A673 (cell line): ENCODE measurements around the gene FRMD4A. TPM values are rescaled to one million over a fixed set of nuclear protein-coding genes. Genes with fewer than 3 reads are reported as not detected.

Experiments used
- BruUV-seq: library from RNA; stranded (reverse); fragments of 400-500 nt; replicated peaks from 2 replicates; lab custom pipeline; 2021; lab: Mats Ljungman, UMichigan
- CTCF ChIA-PET: fragments of 300-600 bp; sonication (Branson Sonifier 250); formaldehyde crosslinking; loops from one replicate; lab custom pipeline; 2022; ENCODE audit warnings: antibody characterized with exemption; lab: Charles Lee
- POLR2A ChIA-PET: fragments of 300-600 bp; sonication (Branson Sonifier 250); formaldehyde crosslinking; loops from one replicate; lab custom pipeline; 2022; ENCODE audit warnings: antibody characterized with exemption; ENCODE audit not compliant: low non-redundant PET; lab: Charles Lee
- DNase-seq: peaks from one replicate; pipeline ENCODE4 v3.0.0-alpha.2; 2015; ENCODE audit warnings: low spot score
- H3K27ac ChIP-seq: fragments of 200-600 bp; sonication (generic); 2 replicates; pipeline ENCODE4 v1.5.1; 2016; ENCODE audit warnings: mixed run types, low read depth, mild to moderate bottlenecking, mixed read lengths, antibody characterized with exemption, low read length; ENCODE audit not compliant: poor library complexity, severe bottlenecking
- H3K27me3 ChIP-seq: fragments of 200-600 bp; sonication (generic); replicated peaks from 2 replicates; pipeline ENCODE4 v1.6.1; 2017; ENCODE audit warnings: mixed run types, low read depth, mild to moderate bottlenecking, mixed read lengths, antibody characterized with exemption, low read length; ENCODE audit not compliant: insufficient read depth, poor library complexity
- H3K36me3 ChIP-seq: fragments of 200-600 bp; sonication (generic); 2 replicates; pipeline ENCODE4 v1.6.1; 2016; ENCODE audit warnings: mixed run types, mild to moderate bottlenecking, mixed read lengths, antibody characterized with exemption, low read length; ENCODE audit not compliant: insufficient read depth, poor library complexity, severe bottlenecking
- H3K4me1 ChIP-seq: fragments of 200-600 bp; sonication (generic); 2 replicates; pipeline ENCODE4 v1.6.1; 2017; ENCODE audit warnings: mixed run types, mild to moderate bottlenecking, mixed read lengths, antibody characterized with exemption, low read length; ENCODE audit not compliant: insufficient read depth, poor library complexity, severe bottlenecking
- H3K4me3 ChIP-seq: fragments of 200-600 bp; sonication (generic); 2 replicates; pipeline ENCODE4 v1.5.1; 2016; ENCODE audit warnings: low read depth, mixed run types, mild to moderate bottlenecking, mixed read lengths, low read length; ENCODE audit not compliant: poor library complexity, severe bottlenecking
- H3K9me3 ChIP-seq: fragments of 200-600 bp; sonication (generic); 2 replicates; pipeline ENCODE4 v1.6.1; 2016; ENCODE audit warnings: mixed run types, low read depth, mild to moderate bottlenecking, mixed read lengths, antibody characterized with exemption, low read length; ENCODE audit not compliant: poor library complexity, severe bottlenecking
- EZH2 ChIP-seq: fragments of 200-600 bp; sonication (generic); IDR thresholded peaks from 2 replicates; pipeline ENCODE4 v1.6.1; 2017; ENCODE audit warnings: borderline replicate concordance, low read depth, mild to moderate bottlenecking, mixed read lengths, antibody characterized with exemption, low read length; ENCODE audit not compliant: poor library complexity, severe bottlenecking
- intact Hi-C: fragments of 100-400 bp; cut with micrococcal nuclease; formaldehyde crosslinking; loops from one replicate; pipeline ENCODE4 v1.10.0; 2022; ENCODE audit not compliant: unreplicated experiment
- total RNA-seq: library from RNA; stranded (reverse); gene quantifications from 2 replicates; pipeline ENCODE4 v1.2.3, GENCODE V29; 2021
- TF ChIP-seq, protein P1 (sequence below): fragments of 300-800, 200-600 bp; sonication (generic); conservative IDR thresholded peaks from 2 replicates; pipeline ENCODE4 v1.5.1; 2017; ENCODE audit warnings: low read depth, mild to moderate bottlenecking, antibody characterized with exemption, low read length, moderate library complexity, mixed read lengths

The FRMD4A gene
- total RNA-seq, 1 experiment from 2014 or later: 26.3 TPM

DNA sequence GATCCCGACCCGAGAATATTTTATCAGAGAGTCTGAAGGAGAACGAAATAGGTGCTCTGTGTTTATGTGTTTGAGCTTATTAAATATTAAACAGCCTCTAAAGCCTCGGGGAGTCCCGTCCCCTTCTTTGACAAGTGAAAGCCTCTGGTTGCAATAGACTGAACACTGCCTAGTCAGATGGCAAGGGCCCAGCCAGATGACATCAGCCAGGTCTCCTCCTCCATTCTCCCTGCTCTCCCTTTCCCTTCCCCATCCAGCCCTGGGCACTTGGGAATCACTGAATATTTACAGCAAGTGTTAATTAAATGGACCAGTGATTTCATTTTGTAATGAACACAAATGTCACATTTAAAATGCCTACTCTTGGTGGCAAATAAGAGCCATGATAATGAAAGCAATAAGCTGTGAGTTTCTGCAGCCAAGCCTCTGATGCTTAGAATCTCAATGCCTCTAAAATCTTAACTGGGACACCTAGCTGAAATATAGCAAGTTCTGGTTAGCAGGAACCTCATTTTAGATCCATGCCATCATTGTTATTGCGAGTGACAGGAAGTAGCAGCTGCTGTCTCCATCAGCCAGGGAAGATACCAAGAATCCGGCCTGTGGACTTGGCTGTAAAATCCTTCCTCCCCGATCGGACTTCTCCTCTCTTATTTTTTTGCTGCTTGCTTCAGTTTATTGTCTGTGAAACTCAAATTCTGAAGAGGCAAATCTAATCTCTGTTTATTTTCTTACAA is 541.8 kb downstream of the FRMD4A start:
- ChIA-PET POLR2A (interaction anchor here (0.7 kb wide), 1 partner anchor 385 kb away, joined by 3 read pairs; no protein-coding TSS in a partner anchor), CTCF (no interaction called here)
- H3K4me1 ChIP-seq: peaks cover 7% of the 10 kb centered on the region
- H3K27me3 ChIP-seq: no peaks in the 10 kb centered on the region
- no peak overlapping the region for H3K4me3 ChIP-seq
- DNase-seq: no peak
- intact Hi-C loops: loop anchor here (5.0 kb wide), 3 partner anchors 303 to 688 kb away; no protein-coding TSS in a partner anchor
- TF ChIP-seq EZH2: no peak
- TF ChIP-seq, protein P1, sequence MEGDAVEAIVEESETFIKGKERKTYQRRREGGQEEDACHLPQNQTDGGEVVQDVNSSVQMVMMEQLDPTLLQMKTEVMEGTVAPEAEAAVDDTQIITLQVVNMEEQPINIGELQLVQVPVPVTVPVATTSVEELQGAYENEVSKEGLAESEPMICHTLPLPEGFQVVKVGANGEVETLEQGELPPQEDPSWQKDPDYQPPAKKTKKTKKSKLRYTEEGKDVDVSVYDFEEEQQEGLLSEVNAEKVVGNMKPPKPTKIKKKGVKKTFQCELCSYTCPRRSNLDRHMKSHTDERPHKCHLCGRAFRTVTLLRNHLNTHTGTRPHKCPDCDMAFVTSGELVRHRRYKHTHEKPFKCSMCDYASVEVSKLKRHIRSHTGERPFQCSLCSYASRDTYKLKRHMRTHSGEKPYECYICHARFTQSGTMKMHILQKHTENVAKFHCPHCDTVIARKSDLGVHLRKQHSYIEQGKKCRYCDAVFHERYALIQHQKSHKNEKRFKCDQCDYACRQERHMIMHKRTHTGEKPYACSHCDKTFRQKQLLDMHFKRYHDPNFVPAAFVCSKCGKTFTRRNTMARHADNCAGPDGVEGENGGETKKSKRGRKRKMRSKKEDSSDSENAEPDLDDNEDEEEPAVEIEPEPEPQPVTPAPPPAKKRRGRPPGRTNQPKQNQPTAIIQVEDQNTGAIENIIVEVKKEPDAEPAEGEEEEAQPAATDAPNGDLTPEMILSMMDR: no peak
- H3K36me3 ChIP-seq: no peaks in the 10 kb centered on the region
- no peaks in the 10 kb centered on the region for H3K9me3 ChIP-seq
- H3K27ac ChIP-seq: no peak overlapping the region
- BruUV-seq: no TSS peak

DNA sequence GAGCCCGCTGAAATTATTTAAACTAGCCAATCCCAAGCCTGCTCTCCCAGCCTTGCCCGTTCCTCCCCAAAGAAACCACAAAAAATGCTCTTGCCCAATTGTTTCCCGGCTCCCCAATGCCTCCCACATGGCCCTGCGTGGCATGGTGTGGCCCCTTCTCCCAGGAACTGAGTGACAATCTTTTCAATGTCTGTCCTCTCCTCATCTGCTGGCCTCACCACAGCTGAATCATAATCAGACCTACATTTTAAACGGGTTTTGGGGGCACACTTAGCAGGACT is 542.5 kb downstream of the FRMD4A start:
- BruUV-seq: no TSS peak
- intact Hi-C loops: loop anchor here (5.0 kb wide), 3 partner anchors 304 to 689 kb away; no protein-coding TSS in a partner anchor
- H3K27ac ChIP-seq: no peak overlapping the region

DNA sequence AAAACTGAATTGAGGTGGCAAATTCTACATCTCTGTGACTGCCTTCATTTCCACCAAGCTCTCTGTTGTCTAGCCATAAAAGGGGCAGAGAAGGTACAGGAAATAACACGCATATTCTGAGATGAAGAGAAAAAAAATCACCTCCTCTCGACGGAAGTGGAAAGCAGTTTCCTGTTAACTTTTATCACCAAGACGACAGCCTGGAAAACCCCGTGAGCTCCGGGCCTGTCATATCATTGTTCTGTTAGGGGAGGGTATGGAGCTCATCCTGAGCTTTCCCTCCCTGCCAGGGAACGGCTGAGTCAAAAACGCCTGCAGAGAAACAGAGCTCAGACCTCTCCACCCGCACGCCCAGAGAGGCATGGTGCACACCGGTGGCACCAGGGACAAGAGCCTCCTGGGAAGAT is 543.7 kb downstream of the FRMD4A start:
- POLR2A ChIA-PET: no interaction called here
- no peak overlapping the region for H3K27ac ChIP-seq

More for the DNA sequence above, 542.5 kb downstream of the FRMD4A start:
- DNase-seq: no peak
- H3K4me1 ChIP-seq: peaks cover 7% of the 10 kb centered on the region
- ChIA-PET POLR2A (no interaction called here), CTCF (no interaction called here)
- H3K9me3 ChIP-seq: no peaks in the 10 kb centered on the region
- no peaks in the 10 kb centered on the region for H3K27me3 ChIP-seq
- H3K4me3 ChIP-seq: no peak overlapping the region
- TF ChIP-seq EZH2: no peak
- TF ChIP-seq, protein P1: no peak
- H3K36me3 ChIP-seq: no peaks in the 10 kb centered on the region

More for the DNA sequence above, 543.7 kb downstream of the FRMD4A start:
- CTCF ChIA-PET: interaction anchor here (0.6 to 1.1 kb wide), 5 partner anchors 307 to 692 kb away, joined by 3 to 8 read pairs (median 3); no protein-coding TSS in a partner anchor
- H3K4me3 ChIP-seq: no peak overlapping the region
- TF ChIP-seq, protein P1: no peak
- no peaks in the 10 kb centered on the region for H3K9me3 ChIP-seq
- peaks cover 7% of the 10 kb centered on the region for H3K4me1 ChIP-seq
- intact Hi-C loops: loop anchor here (5.0 kb wide), 3 partner anchors 305 to 690 kb away; no protein-coding TSS in a partner anchor
- no peaks in the 10 kb centered on the region for H3K36me3 ChIP-seq
- BruUV-seq: no TSS peak
- no peaks in the 10 kb centered on the region for H3K27me3 ChIP-seq
- peak; percentile 56 for DNase-seq
